ENCODE results near the gene EXT2.

- no peak for TF ChIP-seq CTCF (IDR thresholded peaks at IDR 0.05)
- no peak for TF ChIP-seq POLR2A (IDR thresholded peaks at IDR 0.05)
Observed at GRCh38 chr11:44258190-44258489, 162.7 kb downstream of the EXT2 start.
